LNCAP (cell line): ENCODE results near the gene CSNK2B.

Source experiments
- CTCF ChIP-seq: fragments of 450-650 bp; IDR thresholded peaks from 2 replicates; pipeline ENCODE4 v1.5.1; 2017; ENCODE audit warnings: mild to moderate bottlenecking

Gene CSNK2B

GRCh38 chr6:31665501-31666336, at the start of gene CSNK2B:
Gene CSNK2B, plus strand, starts transcription at chr6:31666080. Its CDS starts 752 bp downstream, at chr6:31666832.
- TF ChIP-seq CTCF, result no peak

DNA sequence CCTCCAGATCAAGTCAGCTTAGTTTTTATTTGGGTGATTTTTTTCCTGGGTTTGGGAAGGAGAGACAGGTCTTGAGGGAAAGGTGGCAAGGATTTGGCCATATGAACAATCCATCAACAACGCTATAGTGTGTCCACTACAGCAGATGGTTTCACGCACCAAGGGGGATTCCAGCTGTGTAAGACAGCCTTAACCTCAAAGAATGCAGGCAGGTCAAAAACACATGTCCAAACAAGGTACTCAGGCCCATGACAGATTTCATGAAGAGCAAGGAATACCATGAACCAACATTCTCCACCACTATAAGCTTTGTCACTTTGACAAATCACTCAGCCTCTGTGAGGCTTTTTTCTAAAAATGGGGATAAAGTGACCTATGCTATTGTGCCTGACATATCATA, 48.9 kb upstream of the CSNK2B start:
- no peak for TF ChIP-seq CTCF

DNA sequence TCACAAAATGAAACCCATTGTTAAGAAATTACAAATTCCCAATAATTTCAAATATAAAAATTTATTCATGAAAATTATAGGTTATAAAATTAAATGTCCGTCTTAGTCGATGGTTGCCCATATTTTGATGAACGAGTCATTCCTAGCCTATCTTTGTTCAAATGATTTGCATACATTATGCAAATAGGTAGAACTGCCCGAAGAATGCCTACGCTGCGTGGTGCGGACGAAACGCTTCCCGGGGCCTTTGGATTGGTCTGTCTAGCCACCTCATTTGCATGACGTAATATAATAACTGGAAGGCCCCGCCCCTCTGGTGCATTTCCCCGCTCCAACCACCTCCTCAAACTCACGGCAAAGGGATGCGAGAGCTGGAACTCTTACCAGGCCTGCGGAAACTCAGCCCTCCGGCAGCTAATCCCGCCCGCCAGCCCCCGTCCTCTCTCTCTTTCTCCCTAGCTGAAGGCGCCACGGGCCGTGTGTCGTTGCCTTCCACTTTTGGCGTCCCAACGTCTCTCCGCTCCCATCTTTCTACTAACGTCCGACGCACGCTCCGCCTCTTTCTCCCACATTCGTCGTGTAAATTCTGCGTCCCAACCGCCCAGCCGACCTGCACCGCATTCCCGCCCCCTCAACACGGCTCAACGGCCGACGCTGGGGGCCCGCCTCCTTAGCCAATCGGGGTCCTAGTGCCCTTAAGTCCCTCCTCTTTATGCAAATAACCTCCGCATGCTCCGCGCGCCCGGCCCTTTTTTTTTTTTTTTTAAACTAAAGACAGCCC, 45.9 kb upstream of the CSNK2B start:
- TF ChIP-seq CTCF, result no peak

- no peak for TF ChIP-seq CTCF
Observed at GRCh38 chr6:31620586-31621319, 45.1 kb upstream of the CSNK2B start, which contains the start of gene PRRC2A. Gene PRRC2A, plus strand, starts transcription at chr6:31620715. Its CDS starts 2,075 bp downstream, at chr6:31622790.

DNA sequence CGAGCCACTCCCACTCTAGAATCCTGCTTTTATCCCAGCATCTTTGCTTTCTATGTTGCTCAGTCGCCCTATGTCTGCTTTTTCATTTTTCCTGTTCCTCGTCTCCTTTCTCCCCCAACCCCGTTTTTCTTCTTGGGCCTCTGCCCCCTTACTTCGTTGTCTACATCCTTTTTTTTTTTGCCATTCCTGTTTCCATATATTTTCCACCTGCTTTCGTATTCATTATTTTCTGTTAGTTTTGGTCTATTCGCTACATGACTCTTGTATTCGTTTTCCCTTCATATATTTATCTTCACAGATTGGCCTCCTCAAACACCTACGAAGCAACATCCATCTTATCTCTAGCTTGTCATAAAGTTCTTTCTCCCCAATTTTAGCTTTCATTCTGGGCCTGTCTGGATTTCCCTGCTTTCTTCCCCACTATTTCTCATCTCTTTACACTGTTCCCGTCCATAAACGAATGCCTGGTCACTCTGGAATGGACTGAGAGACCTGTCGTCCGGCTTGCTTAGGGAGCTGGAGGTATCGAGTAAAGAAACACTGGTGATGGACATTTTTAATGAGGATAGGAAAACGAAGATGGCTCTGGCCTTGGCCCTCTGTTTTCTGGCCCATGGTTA, 44.5 kb upstream of the CSNK2B start:
- TF ChIP-seq CTCF, result no peak

DNA sequence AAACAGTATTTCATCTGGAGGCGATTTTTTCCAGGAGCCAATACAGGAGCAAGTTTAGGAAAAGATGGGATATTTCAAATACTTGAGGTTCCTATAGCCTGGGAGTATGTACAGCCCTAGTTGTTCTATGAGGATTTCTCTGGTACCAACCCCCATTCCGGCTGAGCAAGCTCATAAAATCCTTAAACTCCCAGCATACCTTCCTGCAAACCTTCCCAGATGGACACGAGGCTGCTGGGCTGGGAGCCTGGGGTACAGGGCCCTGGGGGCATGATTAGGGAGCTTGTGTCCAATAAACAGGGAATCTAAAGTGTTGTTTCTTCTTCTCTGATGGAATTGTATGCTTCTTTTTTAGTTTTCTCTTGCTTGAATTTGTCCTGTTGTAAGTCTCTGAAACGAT, 43.9 kb upstream of the CSNK2B start:
- no peak for TF ChIP-seq CTCF

DNA sequence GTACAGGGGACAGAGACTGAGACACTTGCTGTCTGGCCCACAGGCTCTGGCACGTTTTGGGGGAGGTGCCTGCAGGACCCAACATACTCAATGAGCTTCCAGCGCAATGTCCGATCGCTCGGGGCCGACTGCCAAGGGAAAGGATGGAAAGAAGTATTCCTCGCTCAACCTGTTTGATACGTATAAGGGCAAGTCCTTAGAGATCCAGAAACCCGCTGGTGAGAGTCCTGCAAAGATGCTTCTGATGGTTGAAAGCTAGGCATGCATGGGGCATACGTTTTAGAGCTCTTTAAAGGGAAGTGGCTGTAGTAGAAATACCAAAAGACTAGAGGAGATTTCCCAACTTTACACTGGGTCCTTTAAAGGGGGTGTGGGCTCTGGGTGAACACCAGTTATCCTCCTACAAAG, 43.2 kb upstream of the CSNK2B start:
- no peak for TF ChIP-seq CTCF
